Stimulated activated CD8-positive, alpha-beta memory T cell treated with anti-CD3 and anti-CD28 coated beads, Interleukin-15, amount 100 ng/mL, for 4 hours (primary cell): ENCODE data around the gene WBP1.
"Not testable (repeated sequence)": the region's sequence is repeated elsewhere in the genome, so short reads cannot be mapped to it uniquely, and the experiment has no call there.

ENCODE experiments used
- DNase-seq, 2 donors: peaks; one replicate each; pipeline ENCODE4 v3.0.0-alpha.2; 2020; ENCODE audit warnings: low read depth in 2 of 2

The WBP1 gene

GRCh38 chr2:74427551-74427950 lies 30.7 kb upstream of the WBP1 start:
- DNase-seq = no peak

- no peak for DNase-seq
Measured at GRCh38 chr2:74428675-74429074, 29.6 kb upstream of the WBP1 start.

GRCh38 chr2:74429487-74430451 lies 28.5 kb upstream of the WBP1 start:
- DNase-seq = no peak

- DNase-seq = no peak
Measured at GRCh38 chr2:74430502-74430901, 27.7 kb upstream of the WBP1 start.

- DNase-seq = no peak
Measured at GRCh38 chr2:74436111-74436805, 22.0 kb upstream of the WBP1 start.

- no peak for DNase-seq
Measured at GRCh38 chr2:74436848-74437695, 21.2 kb upstream of the WBP1 start.

- DNase-seq = no peak
Measured at GRCh38 chr2:74438248-74438647, 20.0 kb upstream of the WBP1 start.

GRCh38 chr2:74439373-74439772 lies 18.9 kb upstream of the WBP1 start:
- no peak for DNase-seq

- DNase-seq = no peak
Measured at GRCh38 chr2:74439803-74440377, 18.3 kb upstream of the WBP1 start.

- no peak for DNase-seq
Measured at GRCh38 chr2:74440378-74441169, 17.7 kb upstream of the WBP1 start.

- no peak for DNase-seq
Measured at GRCh38 chr2:74441170-74441689, 17.0 kb upstream of the WBP1 start.

GRCh38 chr2:74441690-74442482 lies 16.4 kb upstream of the WBP1 start, which contains the start of gene RTKN:
TSS of gene RTKN (minus strand) at chr2:74441937. CDS start at chr2:74441816, 121 bp downstream.
- DNase-seq = no peak

GRCh38 chr2:74442483-74443297 lies 15.5 kb upstream of the WBP1 start:
- DNase-seq = not testable (repeated sequence)

- no peak for DNase-seq
Measured at GRCh38 chr2:74444498-74445318, 13.5 kb upstream of the WBP1 start.

- DNase-seq = no peak
Measured at GRCh38 chr2:74447230-74447999, 10.8 kb upstream of the WBP1 start.

GRCh38 chr2:74448771-74449170 lies 9.5 kb upstream of the WBP1 start:
- DNase-seq = no peak

GRCh38 chr2:74450570-74451190 lies 7.6 kb upstream of the WBP1 start:
- DNase-seq = no peak
